Hepatocyte (in vitro differentiated cells): ENCODE measurements around the gene GPAM. TPM values are rescaled to one million over a fixed set of nuclear protein-coding genes. Genes with fewer than 3 reads are reported as not detected.
A peak's percentile ranks its signal among the peaks of the same experiment; 100 is the strongest.
"Not testable (repeated sequence)": the region's sequence is repeated elsewhere in the genome, so short reads cannot be mapped to it uniquely, and the experiment has no call there.

Experiments
- DNase-seq: peaks from one replicate; pipeline ENCODE4 v3.0.0-alpha.2; 2016; ENCODE audit warnings: low spot score
- H2AFZ ChIP-seq: fragments of 200-600 bp; sonication (generic); 2 replicates; pipeline ENCODE4 v1.6.0; 2016; ENCODE audit warnings: antibody characterized with exemption, mild to moderate bottlenecking
- H3K27ac ChIP-seq: fragments of 200-600 bp; sonication (generic); 2 replicates; pipeline ENCODE4 v1.5.1; 2016; ENCODE audit warnings: mild to moderate bottlenecking
- H3K27me3 ChIP-seq: fragments of 200-600 bp; sonication (generic); 2 replicates; pipeline ENCODE4 v1.6.1; 2016
- H3K36me3 ChIP-seq: fragments of 200-600 bp; sonication (generic); replicated peaks from 2 replicates; pipeline ENCODE4 v1.5.1; 2016; ENCODE audit warnings: low read depth; ENCODE audit not compliant: insufficient read depth
- H3K4me1 ChIP-seq: fragments of 200-600 bp; sonication (generic); 2 replicates; pipeline ENCODE4 v1.5.1; 2016; ENCODE audit warnings: mild to moderate bottlenecking, moderate library complexity; ENCODE audit not compliant: insufficient read depth
- H3K4me2 ChIP-seq: fragments of 200-600 bp; sonication (generic); 2 replicates; pipeline ENCODE4 v1.6.0; 2016
- H3K4me3 ChIP-seq: fragments of 200-600 bp; sonication (generic); 2 replicates; pipeline ENCODE4 v1.5.1; 2016; ENCODE audit warnings: mild to moderate bottlenecking
- H3K79me2 ChIP-seq: fragments of 200-600 bp; sonication (generic); 2 replicates; pipeline ENCODE4 v1.6.0; 2017; ENCODE audit warnings: mild to moderate bottlenecking
- H3K9me2 ChIP-seq: fragments of 200-600 bp; sonication (generic); replicated peaks from 2 replicates; pipeline ENCODE4 v1.6.0; 2017; ENCODE audit warnings: mild to moderate bottlenecking; ENCODE audit not compliant: insufficient read depth
- H3K9me3 ChIP-seq: fragments of 200-600 bp; sonication (generic); 2 replicates; pipeline ENCODE4 v1.5.1; 2016; ENCODE audit warnings: low read depth, mild to moderate bottlenecking
- H4K20me1 ChIP-seq: fragments of 200-600 bp; sonication (generic); 2 replicates; pipeline ENCODE4 v1.6.0; 2016; ENCODE audit warnings: mild to moderate bottlenecking; ENCODE audit not compliant: insufficient read depth, poor library complexity, severe bottlenecking
- EZH2 ChIP-seq: fragments of 200-600 bp; sonication (generic); IDR thresholded peaks from 2 replicates; pipeline ENCODE4 v1.6.1; 2016; ENCODE audit warnings: antibody characterized with exemption, mild to moderate bottlenecking, borderline replicate concordance
- EZH2phosphoT487 ChIP-seq: fragments of 200-600 bp; sonication (generic); IDR thresholded peaks from one replicate; pipeline ENCODE4 v1.6.1; 2018; ENCODE audit warnings: antibody characterized with exemption, mild to moderate bottlenecking, low read depth, moderate library complexity; ENCODE audit not compliant: unreplicated experiment, severe bottlenecking
- WGBS: methylation state at CpG from one replicate; pipeline ENCODE4 v1.1.6; 2016; ENCODE audit warnings: low lambda C conversion rate; ENCODE audit errors: missing lambda C conversion rate; 5-methylcytosine and 5-hydroxymethylcytosine counted together
- polyA plus RNA-seq: library from polyadenylated mRNA; unstranded; fragments of >200 nt; fragmentation: Nextera tagmentation; extraction: Ambion mirVana; gene quantifications from 2 replicates; pipeline ENCODE4 v1.2.1, GENCODE V29; 2016
- total RNA-seq: library from RNA; depleted of rRNA; stranded (reverse); fragments of >200 nt; gene quantifications from 2 replicates; pipeline ENCODE4 v1.2.3, GENCODE V29; 2014
- TF ChIP-seq, protein P1 (sequence below): fragments of 200-600 bp; sonication (generic); IDR thresholded peaks from 2 replicates; pipeline ENCODE4 v1.5.1; 2016; ENCODE audit warnings: antibody characterized with exemption, mild to moderate bottlenecking; ENCODE audit not compliant: poor library complexity

Gene GPAM
- total and polyA plus RNA-seq, 2 experiments from 2014 or later: 7.8 to 49.2 TPM

DNA sequence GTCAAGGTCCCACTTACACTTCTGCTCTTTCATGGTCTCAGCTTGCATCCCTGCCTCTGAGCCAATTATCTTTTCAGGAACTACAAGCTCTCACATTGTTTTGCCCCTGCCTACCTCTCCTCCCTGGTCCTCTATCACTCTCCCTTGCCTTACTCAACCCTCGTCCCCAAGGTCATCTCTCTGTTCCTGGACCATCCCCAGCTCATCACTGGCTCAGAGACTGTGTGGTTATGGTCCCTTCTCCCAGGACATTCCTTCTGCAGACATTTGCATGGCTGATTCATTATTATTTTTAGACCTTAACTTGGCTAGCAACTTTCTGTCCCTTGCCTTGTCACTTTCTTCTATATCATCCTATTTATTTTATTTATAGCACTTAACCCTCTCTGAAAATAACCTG lies 17.8 kb upstream of the GPAM start:
- H3K4me2 ChIP-seq: no peak overlapping the region
- DNase-seq: no peak
- H3K4me3 ChIP-seq: no peak overlapping the region
- H3K79me2 ChIP-seq: no peaks in the 10 kb centered on the region
- no peaks in the 10 kb centered on the region for H3K9me2 ChIP-seq
- 57% methylated on average over 1 of the region's 1 CpG for WGBS
- no peaks in the 10 kb centered on the region for H3K4me1 ChIP-seq
- no peaks in the 10 kb centered on the region for H3K27me3 ChIP-seq
- no peak overlapping the region for H2AFZ ChIP-seq
- H3K27ac ChIP-seq: no peak overlapping the region
- no peaks in the 10 kb centered on the region for H3K9me3 ChIP-seq
- no peaks in the 10 kb centered on the region for H3K36me3 ChIP-seq
- TF ChIP-seq, protein P1, sequence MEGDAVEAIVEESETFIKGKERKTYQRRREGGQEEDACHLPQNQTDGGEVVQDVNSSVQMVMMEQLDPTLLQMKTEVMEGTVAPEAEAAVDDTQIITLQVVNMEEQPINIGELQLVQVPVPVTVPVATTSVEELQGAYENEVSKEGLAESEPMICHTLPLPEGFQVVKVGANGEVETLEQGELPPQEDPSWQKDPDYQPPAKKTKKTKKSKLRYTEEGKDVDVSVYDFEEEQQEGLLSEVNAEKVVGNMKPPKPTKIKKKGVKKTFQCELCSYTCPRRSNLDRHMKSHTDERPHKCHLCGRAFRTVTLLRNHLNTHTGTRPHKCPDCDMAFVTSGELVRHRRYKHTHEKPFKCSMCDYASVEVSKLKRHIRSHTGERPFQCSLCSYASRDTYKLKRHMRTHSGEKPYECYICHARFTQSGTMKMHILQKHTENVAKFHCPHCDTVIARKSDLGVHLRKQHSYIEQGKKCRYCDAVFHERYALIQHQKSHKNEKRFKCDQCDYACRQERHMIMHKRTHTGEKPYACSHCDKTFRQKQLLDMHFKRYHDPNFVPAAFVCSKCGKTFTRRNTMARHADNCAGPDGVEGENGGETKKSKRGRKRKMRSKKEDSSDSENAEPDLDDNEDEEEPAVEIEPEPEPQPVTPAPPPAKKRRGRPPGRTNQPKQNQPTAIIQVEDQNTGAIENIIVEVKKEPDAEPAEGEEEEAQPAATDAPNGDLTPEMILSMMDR: no peak
- TF ChIP-seq EZH2phosphoT487: no peak
- TF ChIP-seq EZH2: no peak
- no peaks in the 10 kb centered on the region for H4K20me1 ChIP-seq

DNA sequence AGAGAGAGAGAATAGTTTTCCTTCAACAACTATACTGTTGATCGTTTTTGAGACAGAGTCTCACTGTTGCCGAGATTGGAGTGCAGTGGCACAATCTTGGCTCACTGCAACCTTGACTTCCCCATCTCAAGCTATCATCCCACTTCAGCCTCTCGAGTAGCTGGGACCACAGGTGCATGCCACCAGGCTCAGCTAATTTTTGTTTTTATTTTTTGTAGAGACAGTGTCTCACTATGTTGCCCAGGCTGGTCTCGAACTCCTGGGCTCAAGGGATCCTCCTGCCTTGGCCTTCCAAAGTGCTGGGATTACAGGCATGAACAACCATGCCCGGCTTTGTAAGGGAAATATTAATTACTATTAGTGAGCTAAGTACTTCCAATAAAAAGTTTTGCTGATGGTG lies 16.7 kb upstream of the GPAM start:
- H3K4me2 ChIP-seq, H4K20me1 ChIP-seq, H3K4me1 ChIP-seq, DNase-seq, H2AFZ ChIP-seq, H3K27me3 ChIP-seq, H3K4me3 ChIP-seq, H3K9me2 ChIP-seq, H3K27ac ChIP-seq, H3K9me3 ChIP-seq, H3K79me2 ChIP-seq, H3K36me3 ChIP-seq: not testable (repeated sequence)
- 89% methylated on average over 5 of the region's 5 CpGs for whole genome bisulfite sequencing

DNA sequence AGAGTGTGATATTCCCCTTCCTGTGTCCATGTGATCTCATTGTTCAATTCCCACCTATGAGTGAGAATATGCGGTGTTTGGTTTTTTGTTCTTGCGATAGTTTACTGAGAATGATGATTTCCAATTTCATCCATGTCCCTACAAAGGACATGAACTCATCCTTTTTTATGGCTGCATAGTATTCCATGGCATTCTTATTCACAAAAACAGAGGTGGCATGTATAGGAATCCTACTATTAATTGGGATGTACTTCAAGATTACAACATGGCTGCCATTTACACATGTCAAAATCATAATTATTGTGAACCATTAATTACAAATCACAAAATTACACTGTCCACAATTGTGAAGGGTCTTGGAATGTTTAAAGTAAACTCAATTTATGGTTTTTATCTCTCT lies 14.1 kb upstream of the GPAM start:
- not testable (repeated sequence) for H3K4me3 ChIP-seq, H3K9me2 ChIP-seq, H3K27me3 ChIP-seq, H3K9me3 ChIP-seq, H3K4me1 ChIP-seq, H3K36me3 ChIP-seq, H4K20me1 ChIP-seq, H3K79me2 ChIP-seq, DNase-seq, H2AFZ ChIP-seq, H3K4me2 ChIP-seq, H3K27ac ChIP-seq
- WGBS: 92% methylated on average over 2 of the region's 2 CpGs

DNA sequence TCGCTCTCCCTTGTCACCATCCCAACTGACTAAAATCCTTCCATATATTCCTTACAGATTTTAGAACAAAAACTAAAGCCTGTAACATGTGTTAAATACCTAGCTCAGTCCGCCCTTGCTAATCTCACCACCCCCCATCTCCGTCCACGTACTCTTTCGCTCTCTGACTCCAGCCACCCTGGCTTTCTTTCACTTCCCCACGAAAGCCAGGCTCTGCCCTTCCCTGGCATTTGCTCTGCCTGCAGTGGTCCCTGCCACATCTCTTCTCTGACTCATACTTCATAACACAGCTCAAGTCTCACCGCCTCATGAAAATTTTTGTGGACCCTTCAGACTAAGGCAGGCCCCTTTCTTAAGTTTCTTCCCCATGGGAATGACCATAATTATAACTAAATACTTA lies 11.7 kb upstream of the GPAM start:
- 87% methylated on average over 7 of the region's 7 CpGs for WGBS
- TF ChIP-seq EZH2: no peak
- Histone ChIP-seq H3K9me3 (no peaks in the 10 kb centered on the region), H3K4me3 (no peak overlapping the region), H3K9me2 (no peaks in the 10 kb centered on the region), H4K20me1 (no peaks in the 10 kb centered on the region), H3K27me3 (no peaks in the 10 kb centered on the region), H3K4me1 (peaks cover 6% of the 10 kb centered on the region), H3K36me3 (no peaks in the 10 kb centered on the region), H3K79me2 (no peaks in the 10 kb centered on the region), H3K4me2 (no peak overlapping the region), H2AFZ (no peak overlapping the region), H3K27ac (no peak overlapping the region)
- DNase-seq: no peak

DNA sequence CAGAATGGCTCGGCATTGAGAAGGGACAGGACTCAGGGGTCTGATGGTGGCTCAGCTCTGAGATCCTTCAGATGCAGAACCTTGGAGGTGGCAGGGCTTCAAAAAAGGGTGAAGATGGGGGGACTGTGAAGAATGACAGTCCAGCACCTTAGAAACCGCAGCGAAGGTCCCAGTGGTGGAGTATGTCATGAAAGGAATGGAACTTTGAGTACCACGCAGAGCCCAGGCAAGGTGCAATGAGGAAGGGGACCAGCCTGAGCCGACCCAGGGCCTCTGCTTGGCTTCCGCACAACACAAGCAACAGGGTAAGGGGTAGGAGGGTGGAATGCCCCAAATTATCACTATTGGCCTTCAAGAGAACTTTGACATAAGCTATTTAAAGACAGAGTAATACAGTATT lies 8.2 kb upstream of the GPAM start:
- TF ChIP-seq EZH2phosphoT487 (no peak), EZH2 (no peak)
- TF ChIP-seq, protein P1: no peak
- peak overlapping the region; percentile 62 for H3K27ac ChIP-seq

More for the DNA sequence above, 8.2 kb upstream of the GPAM start:
- H3K9me2 ChIP-seq: no peaks in the 10 kb centered on the region
- DNase-seq: no peak
- peaks cover 6% of the 10 kb centered on the region for H3K4me1 ChIP-seq
- H4K20me1 ChIP-seq: no peaks in the 10 kb centered on the region
- H2AFZ ChIP-seq: no peak overlapping the region
- H3K4me2 ChIP-seq: no peak overlapping the region
- no peaks in the 10 kb centered on the region for H3K9me3 ChIP-seq
- no peaks in the 10 kb centered on the region for H3K27me3 ChIP-seq
- H3K4me3 ChIP-seq: no peak overlapping the region
- WGBS: 92% methylated on average over 6 of the region's 6 CpGs
- no peaks in the 10 kb centered on the region for H3K79me2 ChIP-seq
- no peaks in the 10 kb centered on the region for H3K36me3 ChIP-seq
